ENCODE results near the gene CROCC2. TPM values are rescaled to one million over a fixed set of nuclear protein-coding genes. Genes with fewer than 3 reads are reported as not detected.

The CROCC2 gene
- total RNA-seq, 4 donors from 2014 or later: 0.06 to 0.12 TPM; not detected in 2

- DNase-seq (ENCODE audit: low spot score): no peak
- no peak for TF ChIP-seq CTCF (IDR thresholded peaks at IDR 0.05)
- ATAC-seq (ENCODE audit: low FRiP score): no peak
Measured at GRCh38 chr2:240865391-240865790, 40.7 kb upstream of the CROCC2 start.

GRCh38 chr2:240868286-240869108 is 37.6 kb upstream of the CROCC2 start, which contains the start of gene AGXT:
Gene AGXT, plus strand, starts transcription at chr2:240868824. Its CDS starts 42 bp downstream, at chr2:240868866.
- no peak for TF ChIP-seq CTCF (IDR thresholded peaks at IDR 0.05)
- ATAC-seq (ENCODE audit: low FRiP score) (no peak), DNase-seq (ENCODE audit: low spot score) (no peak)

- ATAC-seq (ENCODE audit: low FRiP score) (no peak), DNase-seq (ENCODE audit: low spot score) (no peak)
- TF ChIP-seq CTCF (IDR thresholded peaks at IDR 0.05): no peak
Measured at GRCh38 chr2:240869109-240869955, 36.8 kb upstream of the CROCC2 start.

- ATAC-seq (ENCODE audit: low FRiP score): no peak
- TF ChIP-seq CTCF (IDR thresholded peaks at IDR 0.05): no peak
- DNase-seq (ENCODE audit: low spot score): no peak
Measured at GRCh38 chr2:240869956-240870875, 35.9 kb upstream of the CROCC2 start.

- ATAC-seq (ENCODE audit: low FRiP score): no peak
- DNase-seq (ENCODE audit: low spot score): no peak
- no peak for TF ChIP-seq CTCF (IDR thresholded peaks at IDR 0.05)
Measured at GRCh38 chr2:240871071-240871958, 34.8 kb upstream of the CROCC2 start.

Measured in omental fat pad (tissue), 4 donors.